SK-N-SH treated with all-trans-retinoic acid at 6 μM for 48 hours (cell line): ENCODE data around the gene TNFSF4.

Experiments
- ARNTL ChIP-seq: fragments of 450-650 bp; formaldehyde crosslinking; IDR thresholded peaks from 2 replicates; pipeline ENCODE4 v1.5.0; 2020; ENCODE audit warnings: low read depth, mild to moderate bottlenecking, moderate library complexity, borderline replicate concordance
- ESRRG ChIP-seq: fragments of 250-450 bp; sonication (Bioruptor Pico); IDR thresholded peaks from 2 replicates; pipeline ENCODE4 v1.6.1; 2021; ENCODE audit warnings: mild to moderate bottlenecking
- ISL1 ChIP-seq: fragments of 250-450 bp; sonication (Bioruptor Pico); IDR thresholded peaks from 2 replicates; pipeline ENCODE4 v2.1.2; 2022; ENCODE audit warnings: mild to moderate bottlenecking, moderate library complexity
- PATZ1 ChIP-seq: fragments of 250-450 bp; sonication (Bioruptor Pico); IDR thresholded peaks from 2 replicates; pipeline ENCODE4 v1.8.0; 2020; ENCODE audit warnings: mild to moderate bottlenecking, moderate library complexity, borderline replicate concordance
- POU6F1 ChIP-seq: fragments of 250-450 bp; sonication (Bioruptor Pico); IDR thresholded peaks from 2 replicates; pipeline ENCODE4 v1.8.0; 2021; ENCODE audit warnings: low read depth, mild to moderate bottlenecking, moderate library complexity, borderline replicate concordance
- RARB ChIP-seq: fragments of 250-450 bp; sonication (Bioruptor Pico); IDR thresholded peaks from 2 replicates; pipeline ENCODE4 v1.8.0; 2021; ENCODE audit warnings: mild to moderate bottlenecking, moderate library complexity
- SNAI2 ChIP-seq: fragments of 250-450 bp; sonication (Bioruptor Pico); IDR thresholded peaks from 2 replicates; pipeline ENCODE4 v1.5.0; 2020; ENCODE audit warnings: mild to moderate bottlenecking, moderate library complexity
- ZFP3 ChIP-seq: fragments of 250-450 bp; sonication (Bioruptor Pico); IDR thresholded peaks from 2 replicates; pipeline ENCODE4 v1.5.0; 2020; ENCODE audit warnings: mild to moderate bottlenecking, moderate library complexity
- ZNF565 ChIP-seq: fragments of 450-650 bp; formaldehyde crosslinking; conservative IDR thresholded peaks from 2 replicates; pipeline ENCODE4 v1.5.0; 2020; ENCODE audit warnings: low read depth, mild to moderate bottlenecking, moderate library complexity

GRCh38 chr1:173243300-173243699 is 36.2 kb upstream of the TNFSF4 start:
- TF ChIP-seq RARB (no peak), SNAI2 (CRISPR knock-in tag) (no peak), ZFP3 (CRISPR knock-in tag) (no peak), ISL1 (CRISPR knock-in tag) (no peak), PATZ1 (CRISPR knock-in tag) (no peak), POU6F1 (CRISPR knock-in tag) (no peak), ZNF565 (no peak), ARNTL (CRISPR knock-in tag) (no peak), ESRRG (CRISPR knock-in tag) (no peak)
